ENCODE data around the gene CCDC183.

The CCDC183 gene

DNA sequence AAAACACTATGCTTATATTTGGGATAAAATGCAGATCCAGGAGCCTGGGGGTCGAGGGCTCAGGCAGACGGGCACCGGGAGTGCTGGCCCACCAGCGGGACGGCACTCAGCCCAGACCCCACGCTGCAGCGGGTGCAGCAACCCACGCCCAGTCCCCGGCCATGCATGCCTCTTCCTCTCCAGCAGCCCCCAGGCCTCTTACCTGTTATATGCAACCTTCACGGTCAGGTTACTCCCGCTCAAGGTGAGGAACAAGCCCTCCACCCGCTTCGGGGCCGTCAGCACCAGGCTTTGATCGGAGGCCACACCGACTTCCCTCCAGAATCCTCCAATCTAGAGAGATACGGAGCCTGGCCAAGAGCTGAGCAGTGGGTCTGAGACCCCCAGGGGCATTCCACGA lies 39.3 kb upstream of the CCDC183 start:
- no peak for DNase-seq (ENCODE audit: low read depth)
- TF ChIP-seq, protein P1, sequence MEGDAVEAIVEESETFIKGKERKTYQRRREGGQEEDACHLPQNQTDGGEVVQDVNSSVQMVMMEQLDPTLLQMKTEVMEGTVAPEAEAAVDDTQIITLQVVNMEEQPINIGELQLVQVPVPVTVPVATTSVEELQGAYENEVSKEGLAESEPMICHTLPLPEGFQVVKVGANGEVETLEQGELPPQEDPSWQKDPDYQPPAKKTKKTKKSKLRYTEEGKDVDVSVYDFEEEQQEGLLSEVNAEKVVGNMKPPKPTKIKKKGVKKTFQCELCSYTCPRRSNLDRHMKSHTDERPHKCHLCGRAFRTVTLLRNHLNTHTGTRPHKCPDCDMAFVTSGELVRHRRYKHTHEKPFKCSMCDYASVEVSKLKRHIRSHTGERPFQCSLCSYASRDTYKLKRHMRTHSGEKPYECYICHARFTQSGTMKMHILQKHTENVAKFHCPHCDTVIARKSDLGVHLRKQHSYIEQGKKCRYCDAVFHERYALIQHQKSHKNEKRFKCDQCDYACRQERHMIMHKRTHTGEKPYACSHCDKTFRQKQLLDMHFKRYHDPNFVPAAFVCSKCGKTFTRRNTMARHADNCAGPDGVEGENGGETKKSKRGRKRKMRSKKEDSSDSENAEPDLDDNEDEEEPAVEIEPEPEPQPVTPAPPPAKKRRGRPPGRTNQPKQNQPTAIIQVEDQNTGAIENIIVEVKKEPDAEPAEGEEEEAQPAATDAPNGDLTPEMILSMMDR (IDR thresholded peaks at IDR 0.05; ENCODE audit: control insufficient read depth, extremely low read depth, insufficient read depth): no peak
- no peak overlapping the region for H3K4me3 ChIP-seq (ENCODE audit: low read depth, low read length)

DNA sequence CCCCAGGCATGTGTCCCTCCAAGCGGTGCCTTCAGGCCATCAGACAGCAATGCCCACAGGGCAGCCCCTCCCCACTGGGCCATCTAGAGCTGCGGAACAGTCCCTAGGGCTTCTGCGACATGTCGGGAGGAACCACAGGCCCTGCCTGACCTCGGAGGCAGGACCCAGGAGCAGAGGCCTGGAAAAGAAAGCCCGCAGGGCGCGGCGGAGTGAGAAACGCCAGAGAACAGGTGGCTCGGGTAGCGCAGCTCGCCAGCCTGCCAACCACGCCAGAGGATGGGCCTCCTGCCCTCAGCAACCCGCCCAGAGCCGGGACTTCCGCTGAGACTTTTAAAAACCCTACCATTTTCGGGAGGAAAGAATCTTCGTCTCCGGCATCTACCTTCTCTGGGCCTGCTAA lies 38.8 kb upstream of the CCDC183 start:
- TF ChIP-seq, protein P1 (IDR thresholded peaks at IDR 0.05; ENCODE audit: control insufficient read depth, extremely low read depth, insufficient read depth): no peak
- DNase-seq (ENCODE audit: low read depth): no peak
- no peak overlapping the region for H3K4me3 ChIP-seq (ENCODE audit: low read depth, low read length)

DNA sequence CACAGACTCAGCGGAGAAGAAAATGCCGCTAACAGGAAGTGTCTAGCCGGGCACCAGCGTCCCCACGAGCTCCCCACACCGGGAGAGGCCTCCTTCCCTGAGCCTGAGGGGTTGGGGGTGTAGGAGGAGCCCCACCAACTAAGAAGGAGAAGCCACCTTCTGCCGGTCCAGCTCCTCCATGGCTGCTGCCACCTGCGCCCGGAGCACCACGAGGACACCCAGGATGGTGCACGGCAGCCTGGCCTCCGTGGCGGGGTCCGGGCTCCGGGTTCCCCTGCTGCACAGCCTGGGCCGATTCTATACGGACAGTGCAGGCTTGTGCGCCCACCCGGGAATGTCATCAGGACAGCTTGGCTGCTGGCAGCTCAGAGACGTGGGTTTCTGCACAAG lies 38.4 kb upstream of the CCDC183 start:
- no peak overlapping the region for H3K4me3 ChIP-seq (ENCODE audit: low read depth, low read length)
- no peak for DNase-seq (ENCODE audit: low read depth)
- TF ChIP-seq, protein P1 (IDR thresholded peaks at IDR 0.05; ENCODE audit: control insufficient read depth, extremely low read depth, insufficient read depth): no peak

DNA sequence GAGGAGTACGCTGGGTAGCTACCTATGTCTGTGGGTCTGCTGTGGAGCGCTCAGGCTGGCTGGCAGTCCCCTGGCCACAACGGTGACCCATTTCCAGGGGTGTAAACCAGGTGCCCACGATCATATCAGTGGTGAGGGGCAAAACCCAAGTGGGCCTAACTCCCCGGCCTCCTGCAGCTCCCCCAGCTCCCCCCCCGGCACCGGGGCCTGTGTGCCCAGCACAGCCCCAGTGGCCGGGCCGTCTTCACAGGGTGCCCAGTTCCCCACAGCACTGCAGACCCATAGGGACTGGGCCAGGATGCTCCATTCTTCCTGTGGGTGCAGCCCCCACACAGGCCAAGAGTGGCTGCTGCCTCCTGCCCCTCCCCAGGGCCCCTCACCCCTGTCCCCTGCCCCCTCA lies 37.1 kb upstream of the CCDC183 start:
- DNase-seq (ENCODE audit: low read depth): no peak
- TF ChIP-seq, protein P1 (IDR thresholded peaks at IDR 0.05; ENCODE audit: control insufficient read depth, extremely low read depth, insufficient read depth): no peak
- H3K4me3 ChIP-seq (ENCODE audit: low read depth, low read length): no peak overlapping the region

DNA sequence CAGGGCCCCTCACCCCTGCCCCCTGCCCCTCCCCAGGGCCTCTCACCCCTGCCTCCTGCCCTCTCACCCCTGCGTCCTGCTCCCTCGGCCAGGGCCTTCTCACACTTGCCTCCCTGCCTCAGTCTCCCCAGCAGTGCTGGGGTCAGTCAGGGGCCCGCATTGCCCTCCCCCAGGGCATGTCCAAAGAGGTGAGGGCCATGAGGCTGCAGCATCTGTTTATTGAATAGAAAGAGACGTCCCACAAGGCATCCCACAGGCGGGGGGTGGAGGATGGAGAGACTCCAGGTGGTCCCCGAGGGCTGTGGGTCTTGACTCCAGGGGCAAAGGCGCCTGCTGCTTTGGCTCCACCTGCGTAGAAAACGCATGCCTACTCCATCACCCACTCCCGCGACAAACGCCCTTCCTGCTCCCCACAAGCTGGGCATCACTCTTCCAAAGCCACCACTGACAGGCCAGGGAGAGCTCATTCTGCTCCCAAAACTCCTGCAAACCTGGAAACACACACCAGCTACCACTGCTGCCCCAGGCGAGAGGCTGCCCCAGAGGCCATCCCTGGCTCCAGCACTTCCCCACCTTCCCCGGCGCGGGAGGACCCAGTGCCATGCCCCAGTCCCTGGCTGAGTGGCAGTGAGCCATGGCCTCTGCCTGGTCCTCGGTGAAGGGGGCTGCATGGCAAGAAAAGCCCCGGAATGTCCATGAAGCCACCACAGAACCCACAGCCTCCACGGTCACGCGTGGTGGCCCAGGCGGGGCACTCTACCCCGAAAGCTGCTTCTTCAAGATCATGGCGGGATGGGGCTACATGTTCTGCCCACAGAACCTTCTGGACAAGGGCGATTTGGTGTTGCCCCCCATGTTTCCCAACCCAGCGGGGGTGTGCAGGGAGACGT lies 36.5 kb upstream of the CCDC183 start:
- H3K4me3 ChIP-seq (ENCODE audit: low read depth, low read length): no peak overlapping the region
- no peak for DNase-seq (ENCODE audit: low read depth)
- TF ChIP-seq, protein P1 (IDR thresholded peaks at IDR 0.05; ENCODE audit: control insufficient read depth, extremely low read depth, insufficient read depth): no peak

DNA sequence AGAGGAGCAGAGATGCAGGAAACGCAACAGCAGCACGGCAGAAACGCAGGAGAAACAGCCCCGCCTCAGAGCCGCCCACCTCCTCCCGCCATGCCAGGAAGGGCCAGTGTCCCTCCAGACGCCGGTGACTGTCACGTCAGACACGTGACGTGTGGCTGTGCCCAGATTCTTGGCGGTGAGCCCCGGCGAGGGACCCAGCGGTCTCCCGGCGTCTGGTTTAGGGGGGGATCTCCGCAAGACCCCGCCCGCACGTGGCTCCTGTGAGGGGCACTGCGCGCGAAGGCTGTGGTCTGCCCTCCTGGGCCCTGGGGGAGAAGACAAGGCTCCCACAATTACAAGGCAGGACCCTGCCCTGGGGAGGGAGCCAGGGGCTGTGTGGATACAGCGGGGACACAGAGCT lies 35.7 kb upstream of the CCDC183 start:
- TF ChIP-seq, protein P1 (IDR thresholded peaks at IDR 0.05; ENCODE audit: control insufficient read depth, extremely low read depth, insufficient read depth): no peak
- DNase-seq (ENCODE audit: low read depth): no peak
- H3K4me3 ChIP-seq (ENCODE audit: low read depth, low read length): no peak overlapping the region
